HG03108 (cell line): ENCODE measurements around the gene ANP32B.

Experiments used
- ATAC-seq: cut with Tn5 transposase; IDR thresholded peaks from one replicate; pipeline ENCODE4 v1.9.1; 2021; ENCODE audit warnings: moderate library complexity; ENCODE audit not compliant: unreplicated experiment

ANP32B gene

DNA sequence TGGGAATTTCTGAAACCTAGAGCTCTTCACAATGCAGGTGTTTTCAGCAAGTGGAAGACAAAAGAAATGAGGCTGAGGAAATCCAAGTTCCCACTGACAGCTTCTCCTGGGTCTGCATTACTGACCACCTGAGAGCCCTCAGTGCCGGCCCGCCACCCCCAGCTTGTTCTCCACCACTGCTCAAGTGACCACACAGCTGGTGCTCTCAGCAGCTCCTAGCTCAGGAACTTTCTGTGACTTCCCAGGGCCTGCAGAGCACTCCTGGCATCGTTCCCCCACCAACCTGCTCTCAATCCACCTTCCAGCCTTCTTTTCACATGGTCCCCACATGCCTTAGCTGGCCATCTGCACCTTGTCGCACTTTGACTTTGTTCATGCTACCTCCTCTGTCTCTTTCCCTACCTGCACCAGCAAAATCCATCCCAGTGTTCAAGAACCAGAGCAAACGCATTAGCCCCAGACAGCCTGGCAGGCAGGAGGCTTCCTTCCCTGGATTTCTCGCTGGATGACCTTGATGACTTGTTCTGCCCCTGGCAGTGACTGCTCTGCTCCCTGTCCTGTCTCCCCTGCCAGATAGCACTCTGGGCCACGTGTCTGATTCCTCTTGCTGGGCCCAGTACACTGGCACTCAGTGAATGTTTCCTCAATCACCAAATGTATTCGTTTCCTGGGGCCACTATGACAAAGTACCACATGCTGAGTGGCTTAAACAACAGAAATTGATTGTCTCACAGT is 38.3 kb downstream of the ANP32B start:
- no peak for ATAC-seq

DNA sequence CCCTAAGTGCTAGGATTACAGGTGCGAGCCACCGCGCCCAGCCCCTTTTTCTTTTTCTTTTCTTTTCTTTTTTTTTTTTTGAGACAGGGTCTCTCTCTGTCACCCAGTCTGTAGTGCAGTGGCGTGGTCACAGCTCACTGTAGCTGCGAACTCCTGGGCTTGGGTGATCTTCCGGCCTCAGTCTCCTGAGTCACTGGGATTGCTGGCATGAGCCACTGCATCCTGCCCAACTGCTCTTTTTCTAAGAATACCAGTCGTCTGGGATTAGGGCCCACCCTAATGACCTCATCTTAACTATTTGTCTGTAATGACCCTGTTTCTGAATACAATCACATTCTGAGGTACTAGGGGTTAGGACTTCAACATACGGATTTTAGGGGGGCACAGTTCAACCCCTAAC is 39.3 kb downstream of the ANP32B start:
- no peak for ATAC-seq

DNA sequence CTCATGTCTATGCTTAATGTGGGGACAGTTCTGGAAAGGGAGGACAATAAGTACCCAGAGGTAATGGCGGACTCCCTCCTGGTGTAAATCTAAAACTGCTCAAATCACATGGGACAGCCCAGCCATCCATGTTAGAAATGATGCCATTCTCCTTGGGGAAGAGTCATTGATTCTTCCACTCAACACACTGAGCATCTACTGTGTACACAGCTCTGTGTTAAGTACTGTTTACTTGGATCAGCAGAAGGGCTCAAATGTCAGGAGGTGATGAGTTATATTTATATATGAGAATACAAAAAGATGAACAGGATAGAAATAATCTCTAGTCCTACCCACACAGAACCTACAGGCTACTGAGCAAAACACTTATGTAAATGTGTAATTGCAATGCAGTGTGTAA is 41.6 kb downstream of the ANP32B start:
- no peak for ATAC-seq

DNA sequence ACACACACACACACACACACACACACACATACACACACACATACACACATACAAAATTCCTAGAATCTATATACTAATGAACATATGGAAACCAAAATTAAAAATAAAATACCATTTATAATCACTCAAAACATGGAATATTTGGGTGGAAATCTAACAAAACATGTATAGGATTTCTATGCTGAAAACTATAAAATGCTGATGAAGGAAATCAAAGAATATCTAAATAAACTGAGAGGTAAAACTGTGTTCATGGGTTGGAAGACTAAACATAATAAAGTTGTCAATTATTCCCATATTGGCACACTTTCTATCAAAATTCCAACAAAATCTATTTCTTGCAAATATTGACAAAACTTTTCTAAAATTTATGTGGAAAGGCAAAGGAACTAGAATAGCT is 48.0 kb downstream of the ANP32B start:
- ATAC-seq = no peak

DNA sequence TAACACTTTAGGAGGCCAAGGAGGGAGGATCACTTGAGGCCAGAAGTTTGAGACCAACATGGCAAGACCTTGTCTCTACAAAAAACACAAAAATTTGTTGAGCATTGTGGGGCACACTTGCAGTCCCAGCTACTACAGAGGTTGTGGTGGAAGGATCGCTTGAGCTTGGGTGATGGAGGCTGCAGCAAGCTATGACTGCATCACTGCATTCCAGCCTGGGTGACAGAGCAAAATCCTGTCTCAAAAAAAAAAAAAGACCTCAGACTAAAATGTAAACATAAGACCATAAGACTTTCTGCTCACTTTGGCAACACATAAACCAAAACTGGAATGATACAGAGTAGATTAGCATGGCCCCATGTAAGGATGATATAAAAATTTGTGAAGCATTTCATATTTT is 48.8 kb downstream of the ANP32B start:
- ATAC-seq = no peak

DNA sequence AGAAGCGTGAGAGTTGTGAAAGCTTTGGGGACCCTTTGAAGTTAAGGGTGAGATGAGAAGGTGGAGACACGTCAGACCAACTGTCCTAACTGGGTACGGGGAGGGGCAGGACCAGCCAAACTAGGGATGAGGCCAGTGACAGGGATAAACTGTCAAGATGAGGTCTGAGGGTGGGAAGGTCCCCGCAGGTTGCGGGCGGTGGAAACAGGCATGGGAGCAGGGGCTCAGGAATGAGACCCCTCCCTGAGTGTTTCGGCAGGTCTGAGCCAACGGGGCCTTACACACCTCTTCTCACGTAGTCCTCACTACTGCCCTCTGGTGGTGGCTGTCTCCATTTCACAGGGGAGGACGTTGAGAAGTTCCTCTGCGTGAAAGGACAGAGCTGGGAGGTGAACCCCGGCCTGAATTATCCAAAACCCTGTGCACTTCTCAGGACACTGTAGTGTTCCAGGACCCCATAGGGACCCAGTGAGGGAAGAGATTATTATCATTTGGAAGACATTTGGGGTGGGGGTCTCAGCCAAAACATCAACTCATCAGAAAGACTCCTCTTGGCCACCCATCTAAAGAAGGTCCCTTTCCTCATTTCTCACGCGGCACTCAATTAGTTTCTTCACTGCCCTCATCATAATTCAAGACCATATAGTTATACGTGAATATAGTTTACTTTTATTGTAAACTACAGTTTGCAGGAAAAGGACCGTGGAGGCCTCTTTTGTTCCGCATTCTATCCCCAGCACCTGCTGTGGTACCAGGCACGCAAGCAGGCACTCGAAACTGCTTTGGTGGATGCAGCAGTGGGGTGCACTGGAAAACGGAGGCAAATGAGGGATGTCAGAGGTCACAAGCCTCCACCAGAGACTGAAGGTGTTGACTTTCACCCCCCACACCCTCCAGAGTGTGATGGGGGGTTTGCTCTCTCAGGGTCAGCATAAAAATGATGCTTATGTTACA is 51.7 kb downstream of the ANP32B start:
- ATAC-seq = peak; percentile 43

DNA sequence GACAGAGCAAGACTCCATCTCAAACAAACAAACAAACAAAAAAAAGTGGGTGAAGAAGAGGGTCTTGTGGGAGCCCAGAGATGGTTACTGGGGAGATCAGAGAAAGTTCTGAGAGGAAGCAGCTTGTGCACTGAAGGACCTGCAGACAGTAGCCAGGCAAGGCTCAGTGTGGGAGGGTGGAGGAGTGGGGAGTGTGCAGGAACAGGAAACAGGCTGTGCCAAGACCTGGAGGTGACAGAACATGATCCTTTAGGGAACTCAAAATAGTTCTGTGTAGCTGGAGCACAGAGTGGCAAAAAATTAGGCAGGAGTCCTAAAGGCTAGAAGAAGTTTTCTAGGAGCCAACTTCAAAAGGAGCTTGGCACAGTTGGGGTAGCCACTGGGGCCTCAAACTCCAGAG is 54.2 kb downstream of the ANP32B start:
- ATAC-seq = no peak

DNA sequence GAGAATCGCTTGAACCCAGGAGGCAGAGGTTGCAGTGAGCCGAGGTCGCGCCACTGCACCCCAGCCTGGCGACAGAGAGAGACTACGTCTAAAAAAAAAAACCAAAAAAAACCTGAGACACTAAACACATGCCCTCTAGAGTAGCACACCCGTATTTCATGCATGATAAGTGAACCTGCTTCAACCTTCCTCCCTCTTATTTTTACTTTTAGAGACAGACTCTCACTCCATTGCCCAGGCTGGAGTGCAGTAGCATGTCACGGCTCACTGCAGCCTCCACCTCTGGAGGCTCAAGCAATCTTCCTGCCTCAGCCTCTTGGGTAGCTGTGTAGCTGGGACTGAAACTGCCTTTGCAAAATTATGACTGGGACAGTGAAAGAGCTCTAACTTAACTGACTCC is 55.8 kb downstream of the ANP32B start:
- no peak for ATAC-seq

DNA sequence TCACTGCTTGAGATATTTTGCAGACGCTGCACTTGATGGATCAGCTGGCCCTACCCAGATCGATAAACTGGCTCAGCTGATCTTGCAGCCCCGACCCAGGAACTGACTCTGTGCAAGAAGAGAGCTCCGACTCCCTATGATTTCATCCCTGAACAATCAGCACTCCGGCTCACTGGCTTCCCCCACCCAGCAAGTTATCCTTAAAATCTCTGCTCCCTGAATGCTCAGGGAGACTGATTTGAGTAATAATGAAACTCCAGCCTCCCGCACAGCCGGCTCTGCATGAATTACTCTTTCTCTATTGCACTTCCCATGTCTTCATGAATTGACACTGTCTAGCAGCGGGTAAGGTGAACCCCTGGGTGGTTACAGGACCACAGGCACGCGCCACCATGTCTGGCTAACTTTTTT is 56.5 kb downstream of the ANP32B start:
- ATAC-seq = no peak

DNA sequence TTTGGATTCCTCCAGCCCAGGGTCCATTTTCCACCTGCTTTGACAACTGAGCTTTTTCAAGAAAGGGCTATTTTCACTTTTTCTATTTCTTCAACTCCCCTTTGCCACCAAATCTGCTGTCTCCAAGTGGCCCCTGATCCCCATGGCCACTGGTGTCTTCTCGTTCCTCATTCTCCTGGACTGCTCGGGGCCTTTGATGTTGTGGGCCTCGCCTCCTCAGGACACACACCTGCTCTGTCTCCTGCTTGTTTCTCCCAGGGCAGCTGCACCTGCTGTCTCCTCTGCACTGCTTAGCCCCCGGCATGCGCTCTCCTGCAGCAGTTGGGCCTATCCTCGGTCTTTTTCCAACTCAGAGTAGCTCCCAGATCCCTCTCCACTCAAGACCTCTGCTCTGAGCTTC is 57.1 kb downstream of the ANP32B start:
- ATAC-seq = no peak

DNA sequence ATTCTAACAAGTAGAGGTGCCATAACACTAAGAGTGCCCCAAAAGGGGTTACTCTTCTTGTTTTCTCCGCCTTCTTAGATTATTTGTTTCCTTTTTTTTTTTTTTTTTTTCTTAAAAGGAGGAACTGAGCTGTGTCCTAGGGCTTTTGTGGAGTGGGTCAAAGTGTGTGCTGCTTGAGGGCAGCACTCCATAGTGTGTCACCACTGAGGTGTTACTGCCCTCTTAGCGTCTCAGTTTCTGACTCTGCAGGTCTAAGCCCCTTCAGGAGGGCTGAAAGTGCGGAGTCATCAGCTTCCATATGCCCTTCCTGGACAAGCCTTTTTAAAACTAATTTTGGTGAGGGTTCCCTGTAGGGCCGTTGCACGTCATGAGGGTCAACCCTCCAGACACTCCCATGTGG is 60.8 kb downstream of the ANP32B start:
- no peak for ATAC-seq

DNA sequence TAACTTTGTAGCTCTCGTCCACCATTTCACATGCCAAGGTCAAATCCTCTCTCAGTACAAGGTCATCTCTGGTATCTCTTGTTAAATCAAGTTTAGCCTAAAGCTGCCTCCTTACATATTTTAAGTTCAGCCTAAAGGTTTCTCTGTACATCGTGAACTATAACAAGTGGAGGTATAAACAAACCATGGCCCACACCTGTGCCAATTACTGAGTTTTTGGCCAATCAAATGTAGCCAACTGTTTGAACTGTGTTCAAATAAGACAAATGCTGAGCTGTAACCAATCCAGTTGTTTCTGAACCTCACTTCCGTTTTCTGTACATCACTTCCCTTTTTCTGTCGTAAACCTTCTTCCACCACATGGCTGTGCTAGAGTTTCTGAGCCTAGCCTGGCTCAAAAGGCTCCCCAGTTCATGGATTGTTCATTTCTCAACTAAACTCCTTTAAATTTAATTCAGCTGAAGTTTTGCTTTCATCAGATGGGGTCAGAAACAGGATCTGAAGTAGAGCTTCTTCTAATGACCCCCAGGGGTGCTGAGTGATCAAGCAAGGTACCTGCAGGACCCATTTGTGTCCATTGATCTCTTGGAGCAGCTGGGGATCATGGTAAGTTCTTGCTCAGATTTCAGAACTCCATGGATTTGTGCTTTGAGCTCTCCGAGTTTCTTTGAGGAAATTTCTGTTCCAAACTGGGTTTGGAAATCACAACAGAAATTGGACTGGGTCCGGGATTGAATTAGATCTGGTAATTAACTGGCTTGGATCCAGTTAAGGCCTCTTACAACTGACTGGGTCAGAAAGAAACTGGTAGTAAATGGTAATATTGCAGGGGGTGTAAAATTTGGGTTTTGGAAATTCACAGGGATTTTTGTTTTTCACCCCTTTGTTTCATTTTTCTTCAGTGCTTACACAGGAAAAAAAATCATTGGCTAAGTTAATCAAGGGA is 62.4 kb downstream of the ANP32B start:
- peak; percentile 64 for ATAC-seq

DNA sequence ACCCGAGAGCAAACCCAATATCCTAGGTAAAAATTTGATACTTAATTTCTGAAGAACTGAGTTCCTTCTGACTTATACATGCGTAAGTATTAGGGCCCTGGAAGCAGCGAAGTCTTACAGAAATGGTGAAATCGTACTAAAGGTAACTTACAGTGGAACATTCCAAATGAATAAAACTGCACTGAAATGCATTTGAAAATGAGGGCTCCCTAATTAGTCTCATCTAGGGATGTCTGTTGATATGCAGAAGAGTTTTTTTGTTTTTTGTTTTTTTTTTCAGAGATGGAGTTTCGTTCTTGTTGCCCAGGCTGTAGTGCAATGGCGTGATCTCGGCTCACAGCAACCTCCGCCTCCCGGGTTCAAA is 63.0 kb downstream of the ANP32B start:
- no peak for ATAC-seq

DNA sequence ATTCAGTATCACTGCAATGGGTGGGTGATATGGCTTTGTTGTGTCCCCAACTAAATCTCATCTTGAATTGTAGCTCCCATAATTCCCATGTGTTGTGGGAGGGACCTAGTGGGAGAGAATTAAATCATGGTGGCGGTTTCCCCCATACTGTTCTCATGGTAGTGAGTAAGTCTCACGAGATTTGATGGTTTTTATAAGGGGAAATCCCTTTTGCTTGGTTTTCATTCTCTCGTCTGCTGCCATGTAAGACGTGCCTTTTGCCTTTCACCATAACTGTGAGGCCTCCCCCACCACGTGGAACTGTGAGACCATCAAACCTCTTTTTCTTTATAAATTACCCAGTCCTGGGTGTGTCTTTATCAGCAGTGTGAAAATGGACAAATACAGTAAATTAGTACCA is 63.9 kb downstream of the ANP32B start:
- no peak for ATAC-seq

DNA sequence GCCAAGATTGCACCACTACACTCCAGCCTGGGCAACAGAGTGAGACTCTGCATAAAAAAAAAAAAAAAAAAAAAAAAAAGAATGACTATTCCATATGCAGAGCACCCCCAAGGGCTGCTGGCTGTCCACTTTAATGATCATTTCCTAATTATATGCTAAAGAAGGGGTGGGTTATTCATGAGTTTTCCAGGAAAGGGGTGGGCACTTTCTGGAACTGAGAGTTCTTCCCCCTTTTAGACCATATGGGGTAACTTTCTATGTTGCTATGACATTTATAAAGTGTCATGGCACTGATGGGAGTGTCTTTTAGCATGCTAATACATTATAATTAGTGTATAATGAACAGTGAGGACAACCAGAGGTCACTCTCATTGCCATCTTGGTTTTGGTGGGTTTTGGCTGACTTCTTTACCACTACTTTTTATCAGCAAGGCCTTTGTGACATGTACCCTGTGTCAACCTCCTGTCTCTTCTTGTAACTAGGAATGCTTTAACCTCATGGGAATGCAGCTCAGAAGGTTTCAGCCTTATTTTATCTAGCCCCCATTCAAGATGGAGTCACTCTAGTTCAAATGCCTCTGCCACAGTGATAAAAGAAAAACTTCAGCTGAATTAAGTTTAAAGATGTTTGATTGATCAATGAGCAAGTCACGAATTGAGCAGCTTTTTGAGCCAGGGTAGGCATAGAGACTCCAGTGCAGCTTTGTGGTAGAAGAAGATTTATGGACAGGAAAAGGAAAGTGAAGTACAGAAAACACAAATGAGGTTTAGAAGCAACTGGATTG is 66.3 kb downstream of the ANP32B start:
- ATAC-seq = no peak

DNA sequence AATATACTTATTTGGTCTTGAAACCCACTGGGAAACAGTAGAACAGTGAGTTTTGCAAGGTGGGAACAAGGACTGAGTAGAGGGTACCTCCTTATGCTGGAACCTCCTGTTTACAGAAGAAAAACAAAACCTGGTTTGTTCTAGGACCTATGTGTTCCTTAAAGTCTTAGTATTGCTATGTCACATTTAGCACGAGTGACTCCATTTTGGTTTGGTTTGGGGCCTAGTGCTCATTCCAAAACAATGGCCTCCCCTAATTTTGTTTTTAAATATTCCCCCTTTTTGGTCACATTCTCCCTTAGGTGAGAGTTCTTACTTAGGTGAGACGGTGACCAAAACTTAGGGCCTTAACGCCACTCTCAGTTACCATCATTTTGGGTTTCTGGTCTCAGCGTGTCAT is 67.2 kb downstream of the ANP32B start:
- no peak for ATAC-seq

DNA sequence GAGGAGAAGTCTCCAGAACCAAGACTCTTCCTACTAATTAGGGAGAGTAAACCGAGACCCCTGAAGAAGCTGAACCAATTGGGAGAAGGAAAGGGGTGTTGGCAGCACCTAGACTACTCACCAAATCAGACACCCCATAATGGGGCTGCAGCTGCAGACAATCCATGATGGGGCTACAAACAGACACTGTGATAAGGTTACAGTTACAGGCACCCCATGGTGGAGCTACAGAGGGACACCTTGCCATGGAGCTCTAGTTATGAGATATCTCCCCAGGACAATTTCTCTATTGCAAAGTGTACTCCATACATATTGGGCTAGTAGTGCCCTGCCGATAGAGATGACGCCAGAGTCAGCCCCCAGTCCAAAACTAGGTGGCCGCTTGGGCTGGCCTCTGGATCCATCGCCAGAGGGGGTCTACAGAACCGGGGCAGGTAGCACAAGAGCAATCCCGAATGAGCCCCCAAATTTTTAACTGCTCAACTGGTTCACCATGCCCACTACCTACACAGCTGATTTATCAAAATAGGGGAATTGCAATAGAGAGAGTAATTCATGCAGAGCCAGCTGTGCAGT is 71.3 kb downstream of the ANP32B start:
- no peak for ATAC-seq

DNA sequence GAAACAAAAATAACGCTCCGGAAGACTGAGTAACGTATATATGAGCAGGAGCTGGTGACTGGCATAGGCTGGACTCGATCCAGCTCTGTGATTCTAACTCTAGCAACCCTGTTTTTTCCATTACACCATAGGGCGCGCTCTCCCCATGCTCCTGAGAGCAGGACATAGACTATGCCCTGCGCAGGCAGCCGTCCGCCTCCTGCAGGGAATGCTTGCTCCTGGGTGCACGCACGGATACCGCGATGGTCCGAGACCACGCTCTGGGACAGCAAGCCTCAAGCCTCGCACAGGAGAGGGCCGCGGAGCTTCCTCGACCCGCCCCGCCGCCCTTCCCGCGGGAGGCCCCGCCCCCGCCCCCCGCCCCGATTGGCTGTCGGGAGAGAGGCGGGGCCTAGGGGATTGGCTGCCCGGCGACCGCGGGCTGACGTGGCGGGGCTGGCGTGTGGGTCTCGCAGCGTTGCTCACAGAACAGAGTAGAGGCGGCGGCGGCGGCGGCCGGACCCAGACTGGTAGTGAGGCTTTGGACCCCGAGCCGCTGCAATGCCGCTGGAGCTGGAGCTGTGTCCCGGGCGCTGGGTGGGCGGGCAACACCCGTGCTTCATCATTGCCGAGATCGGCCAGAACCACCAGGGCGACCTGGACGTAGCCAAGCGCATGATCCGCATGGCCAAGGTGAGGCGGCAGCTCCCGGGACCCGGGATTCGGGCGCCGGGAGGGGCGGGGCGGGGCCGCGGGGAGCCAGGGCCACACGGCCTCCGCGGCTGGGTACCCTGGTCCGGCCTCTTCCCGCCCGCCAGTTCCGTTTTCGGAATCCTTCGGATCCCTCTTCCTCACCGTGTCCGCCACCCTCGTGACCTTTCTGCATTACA is 73.4 kb downstream of the ANP32B start, which contains the start of gene NANS:
NANS (plus strand) TSS at position 464 of the 869 bp plus-strand sequence; CDS start at position 541, 77 bp downstream.
- ATAC-seq = peak; percentile 92
